Activated CD4-positive, alpha-beta T cell treated with anti-CD3 and anti-CD28 coated beads, Interleukin-2, Interleukin-6, amounts not matched to agents 100 ng/mL and 50 ng/mL, durations not matched to agents 16 hours and 8 hours (primary cell): ENCODE results near the gene GNAI1.

ENCODE experiments used
- DNase-seq: peaks from one replicate; pipeline ENCODE4 v3.0.0-alpha.2; 2020

The GNAI1 gene

DNA sequence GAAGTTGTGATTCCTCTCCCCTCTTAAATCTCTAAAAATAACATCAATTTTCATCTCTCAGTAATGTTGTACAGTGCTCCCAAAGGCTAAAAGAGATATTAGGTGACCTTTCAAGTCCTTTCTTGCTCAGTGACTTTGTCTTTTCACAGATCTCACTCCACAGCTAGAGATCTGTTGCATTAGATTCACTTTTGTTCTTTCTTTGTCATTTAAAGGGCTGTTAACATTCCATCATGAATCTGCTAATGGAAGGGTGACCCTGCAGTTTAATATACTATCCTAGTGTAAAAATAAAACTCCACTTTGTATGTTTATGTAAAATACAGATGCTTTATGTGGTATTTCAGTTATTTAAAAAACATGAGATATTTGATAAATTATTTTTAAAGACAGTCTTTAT lies 30.5 kb downstream of the GNAI1 start:
- DNase-seq: no peak

DNA sequence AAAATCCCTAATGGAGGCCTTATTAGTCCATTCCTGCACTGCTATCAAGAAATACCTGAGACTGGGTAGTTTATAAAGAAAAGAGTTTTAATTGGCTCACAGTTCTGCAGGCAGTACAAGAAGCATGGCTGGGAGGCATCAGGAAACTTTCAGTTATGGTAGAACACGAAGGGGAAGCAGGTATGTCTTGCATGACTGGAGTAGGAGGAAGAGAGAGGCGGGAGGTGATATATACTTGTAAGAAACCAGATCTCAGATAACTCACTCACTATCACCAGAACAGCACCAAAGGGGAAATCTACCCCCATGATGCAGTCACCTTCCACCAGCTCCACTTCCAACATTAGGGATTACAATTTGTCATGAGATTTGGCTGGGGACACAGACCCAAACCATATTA lies 35.8 kb downstream of the GNAI1 start:
- DNase-seq: no peak

DNA sequence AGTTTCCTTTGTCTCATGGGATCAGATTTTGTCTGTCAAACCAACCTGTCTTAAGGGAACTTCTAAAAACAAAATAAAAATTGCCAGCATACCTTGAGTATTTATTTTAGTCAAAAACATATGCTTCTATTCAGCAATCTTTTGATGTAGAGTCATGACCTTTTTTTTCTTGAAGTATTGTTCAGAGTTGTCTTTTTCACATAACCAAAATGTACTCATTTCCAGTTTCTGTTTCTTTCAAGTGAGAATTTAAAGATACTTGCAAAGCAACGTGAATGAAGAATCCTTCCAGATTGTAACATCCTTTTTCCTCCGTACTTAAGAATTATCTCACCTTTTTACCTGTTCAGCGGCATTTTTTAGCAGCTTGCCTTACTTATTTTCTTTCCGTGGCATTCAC lies 37.8 kb downstream of the GNAI1 start:
- no peak for DNase-seq

DNA sequence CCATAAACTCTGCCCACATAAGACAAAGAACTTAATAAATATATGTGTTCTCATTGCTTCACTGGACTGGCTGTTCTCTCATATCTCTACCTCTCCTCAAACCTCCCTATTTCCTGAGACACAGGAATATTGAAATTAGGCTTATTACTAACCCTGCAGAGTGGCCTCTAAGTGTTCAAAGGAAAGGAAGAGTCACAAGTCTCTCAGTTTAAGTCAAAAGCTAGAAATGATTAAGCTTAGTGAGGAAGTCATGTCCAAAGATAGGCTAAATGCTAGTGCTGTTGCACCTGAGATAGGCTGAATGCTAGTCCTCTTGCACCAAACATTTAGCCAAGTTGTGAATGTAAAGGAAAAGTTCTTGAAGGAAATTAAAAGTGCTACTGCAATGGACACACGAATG lies 41.1 kb downstream of the GNAI1 start:
- DNase-seq: peak; percentile 52

DNA sequence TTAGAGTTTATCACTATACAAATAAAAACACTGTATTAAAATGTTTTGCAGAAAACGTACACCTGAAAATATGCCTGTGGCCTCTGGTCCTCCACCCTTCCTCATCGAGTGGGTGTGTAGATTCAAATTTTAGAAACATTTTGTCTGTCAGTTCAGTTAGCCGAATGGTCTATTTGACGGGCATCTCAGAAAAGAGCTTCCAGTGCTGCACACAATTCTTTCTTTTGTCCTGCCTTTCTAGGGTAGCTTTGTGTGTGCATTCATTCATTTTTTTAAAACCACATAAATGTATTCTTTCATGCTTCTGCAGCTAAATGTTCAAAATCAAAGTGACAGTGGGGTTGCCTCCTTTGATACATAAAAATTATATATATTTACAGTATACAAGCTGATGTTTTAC lies 46.8 kb downstream of the GNAI1 start:
- no peak for DNase-seq

DNA sequence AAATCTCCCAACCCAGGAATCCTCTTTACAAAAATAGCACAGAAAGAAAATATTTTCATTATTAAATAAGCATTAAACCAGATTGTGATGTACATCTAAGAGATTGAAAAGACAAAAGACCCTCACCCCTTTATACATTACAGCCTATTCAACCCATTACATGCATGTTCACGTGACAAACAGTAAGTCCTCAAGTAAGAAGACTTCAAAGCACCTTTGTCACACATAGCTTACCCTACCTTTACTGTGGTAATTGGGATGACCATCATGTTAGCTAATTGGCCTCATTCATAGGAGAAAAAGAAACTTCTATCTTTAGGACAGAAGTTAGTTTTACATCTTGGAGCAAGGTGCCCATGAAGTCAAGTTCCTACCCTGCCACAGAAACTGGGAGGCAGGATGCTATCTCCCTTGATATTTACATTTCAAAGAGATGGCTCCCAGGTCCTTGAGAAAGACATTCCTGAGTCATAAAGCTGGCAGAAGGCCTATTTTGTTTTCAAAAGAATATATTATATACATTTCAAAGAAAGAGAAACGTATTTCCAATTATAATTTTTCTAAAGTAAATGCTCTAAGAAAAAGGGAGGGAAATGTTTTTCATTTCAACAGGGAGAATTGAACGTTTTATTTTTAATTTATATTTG lies 48.1 kb downstream of the GNAI1 start:
- DNase-seq: no peak

DNA sequence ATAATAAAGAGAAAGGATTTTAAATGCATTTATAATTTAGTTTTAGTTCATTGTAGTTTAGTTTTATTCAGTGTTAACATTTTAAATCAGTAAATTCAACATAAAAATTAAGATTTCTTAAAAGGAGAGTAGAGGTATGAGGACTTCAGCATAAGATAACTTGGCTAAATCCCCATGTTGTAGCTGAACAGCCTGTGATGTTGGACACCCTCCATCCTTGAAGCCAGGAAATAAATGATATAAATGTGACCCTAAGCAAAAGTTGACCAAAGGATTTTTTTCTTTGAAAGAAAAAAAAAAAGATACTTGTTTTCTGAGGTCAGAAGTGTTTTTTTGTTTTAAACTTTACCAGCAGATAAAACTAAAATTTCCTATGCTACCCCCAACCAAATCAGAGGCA lies 48.7 kb downstream of the GNAI1 start:
- DNase-seq: no peak

DNA sequence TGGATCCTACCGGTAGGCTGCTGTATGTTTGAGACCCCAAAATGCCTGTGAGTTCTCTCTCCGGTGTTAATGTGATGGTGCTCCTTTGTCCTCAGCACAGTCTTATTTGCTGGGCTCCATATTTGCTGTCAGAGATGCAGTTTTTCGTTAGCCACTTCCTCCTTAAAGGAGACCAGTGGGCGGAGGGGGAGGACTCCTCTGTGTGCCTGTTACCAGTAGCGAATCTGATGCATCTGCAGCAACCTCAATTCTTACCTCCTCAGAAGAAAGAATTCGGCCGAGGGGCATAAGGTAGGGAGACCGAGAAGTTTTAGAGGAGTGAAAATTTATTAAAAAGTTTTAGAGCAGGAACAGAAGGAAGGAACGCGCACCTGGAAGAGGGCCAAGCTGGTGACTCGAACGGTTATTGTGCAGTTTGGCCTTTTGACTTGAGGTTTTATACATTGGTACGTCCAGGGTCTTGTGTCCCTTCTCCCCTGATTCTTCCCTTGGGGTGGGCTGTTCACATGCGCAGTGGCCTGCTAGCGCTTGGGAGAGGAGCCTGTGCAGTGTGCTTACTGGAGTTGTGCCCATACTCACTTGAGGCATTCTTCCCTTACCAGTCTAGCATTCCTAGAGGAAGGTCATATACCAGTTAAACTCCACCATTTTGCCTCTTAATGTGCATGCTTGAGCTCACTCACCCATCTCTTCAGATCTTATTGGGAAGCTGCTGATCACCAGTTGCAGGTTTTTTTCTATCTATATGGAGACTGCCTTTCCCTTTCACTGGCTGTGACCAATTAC lies 49.5 kb downstream of the GNAI1 start:
- DNase-seq: no peak

DNA sequence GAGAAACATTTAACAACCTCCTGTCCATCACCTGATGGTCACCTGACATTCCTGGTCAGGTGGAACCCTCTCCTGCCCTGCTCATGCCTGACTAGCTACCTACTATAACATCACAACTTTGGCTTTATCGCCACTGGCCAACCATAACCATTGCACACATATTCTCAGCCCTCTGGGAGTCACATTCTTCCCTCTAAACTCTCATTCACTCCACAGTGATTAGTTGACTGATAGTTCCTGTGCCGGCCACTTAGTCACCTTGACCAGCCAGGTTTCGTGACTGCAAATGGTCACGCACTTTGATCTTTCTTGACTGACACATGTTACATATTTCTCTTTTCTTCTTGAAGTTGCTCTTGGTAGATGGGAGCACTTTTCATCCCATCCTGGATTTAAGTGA lies 50.1 kb downstream of the GNAI1 start:
- DNase-seq: no peak

DNA sequence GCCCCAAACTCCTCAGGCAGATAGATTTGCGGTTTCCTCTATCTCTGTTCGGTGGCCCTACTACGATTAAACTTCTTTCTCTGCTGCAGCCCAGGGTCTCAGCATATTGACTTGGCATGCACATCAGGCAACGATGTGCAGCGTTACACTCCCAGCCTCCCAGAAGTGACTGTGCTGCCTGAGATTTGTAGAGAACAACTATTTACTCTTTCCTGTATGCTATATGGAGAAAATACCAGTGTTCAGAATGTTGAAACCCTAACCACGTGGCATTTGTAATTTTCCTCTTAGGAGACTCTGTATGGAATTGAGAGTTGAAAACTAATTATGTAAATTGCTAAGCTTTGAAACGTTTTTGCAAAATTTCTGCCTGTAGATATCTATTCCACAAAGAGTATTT lies 50.9 kb downstream of the GNAI1 start:
- no peak for DNase-seq

DNA sequence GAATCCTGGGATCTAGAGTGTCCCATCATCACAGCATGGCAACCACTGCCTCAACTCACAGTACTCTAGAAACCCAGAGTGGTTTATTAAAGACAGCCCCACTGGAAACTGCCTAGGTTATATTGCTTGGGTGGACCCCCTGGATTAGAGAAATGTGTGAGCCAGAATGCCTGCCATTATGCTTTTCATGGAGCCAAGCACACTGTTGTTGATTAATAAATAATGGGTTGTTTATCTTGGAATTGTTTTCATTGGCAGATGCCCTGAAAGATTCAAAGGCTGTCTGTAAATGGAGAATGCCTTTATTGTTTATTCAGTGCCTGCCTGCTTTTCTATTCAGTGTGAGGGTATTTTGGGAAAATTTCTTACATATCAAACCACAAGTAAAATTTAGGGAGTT lies 52.1 kb downstream of the GNAI1 start:
- DNase-seq: no peak

DNA sequence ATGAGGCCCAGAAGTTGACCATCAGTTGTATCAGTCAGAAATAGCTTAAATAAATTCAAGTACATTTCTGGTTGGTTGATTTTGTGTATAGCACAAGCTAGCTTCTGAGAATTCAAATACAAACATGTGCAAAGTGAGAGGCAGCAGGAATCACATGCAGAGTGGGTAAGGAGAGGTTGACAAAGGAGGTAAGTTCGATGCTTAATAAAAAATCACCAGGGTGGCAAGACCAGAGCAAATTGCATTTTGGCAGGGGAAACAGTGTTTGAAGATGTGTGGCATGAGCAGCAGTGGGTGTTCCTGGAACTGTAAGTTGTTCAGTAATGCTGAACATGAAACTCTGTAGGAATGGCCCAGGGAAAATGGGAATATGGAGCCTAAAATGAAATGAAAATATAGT lies 52.6 kb downstream of the GNAI1 start:
- DNase-seq: no peak

DNA sequence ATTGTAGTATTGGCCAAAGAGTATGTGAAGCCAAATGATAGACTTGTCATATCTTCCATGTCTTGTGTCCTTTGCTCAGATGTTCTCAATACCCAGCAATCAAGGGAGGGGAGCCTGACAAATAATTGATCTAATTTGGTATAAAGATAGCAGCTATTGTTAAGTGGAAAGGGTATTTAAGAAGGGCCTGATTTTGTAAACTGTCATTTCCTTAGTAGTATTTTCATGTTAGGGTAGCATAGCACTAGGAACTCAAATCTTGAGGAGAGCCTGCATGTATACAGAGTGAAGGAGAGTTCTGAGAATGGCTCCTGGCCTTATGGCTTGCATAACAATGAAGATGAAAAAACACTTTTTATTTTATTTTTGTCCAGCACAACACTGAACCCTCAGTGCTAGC lies 53.1 kb downstream of the GNAI1 start:
- DNase-seq: no peak

DNA sequence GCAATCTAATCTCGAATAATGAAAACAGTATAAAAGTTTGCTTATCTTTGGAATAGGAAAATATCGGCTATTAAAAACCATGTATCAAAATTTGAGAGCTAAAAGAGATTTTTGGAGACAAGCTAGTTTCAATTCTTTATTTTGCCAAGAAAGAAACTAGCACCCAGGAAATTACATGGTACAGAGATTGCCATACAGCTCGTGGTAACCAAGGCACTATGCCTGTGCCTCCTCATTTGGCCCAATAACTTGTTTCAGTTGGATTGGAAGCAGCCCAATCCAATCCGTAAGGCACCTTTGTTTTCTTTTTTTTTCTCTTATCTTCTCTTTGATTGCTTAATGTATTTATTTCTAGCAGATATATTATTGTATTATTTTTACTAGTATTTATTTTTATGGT lies 55.0 kb downstream of the GNAI1 start:
- no peak for DNase-seq

DNA sequence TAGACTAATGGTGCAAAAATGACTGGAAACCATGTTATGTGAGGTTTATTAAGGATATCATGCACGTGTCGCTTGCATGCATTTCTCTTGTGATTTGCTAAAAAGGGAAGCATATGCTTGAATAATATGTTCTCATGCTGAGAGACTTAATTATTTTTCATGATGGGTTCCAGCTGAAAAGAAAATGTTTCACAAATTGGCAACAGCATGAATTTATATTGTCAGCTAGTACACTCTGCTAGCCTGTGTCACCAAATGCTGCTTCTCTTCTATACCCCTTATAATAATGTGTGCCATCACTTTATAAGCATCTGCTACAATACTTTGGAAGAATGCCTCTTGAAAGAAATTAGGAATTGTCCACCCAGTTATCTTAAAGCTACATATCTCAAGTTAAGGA lies 63.0 kb downstream of the GNAI1 start:
- no peak for DNase-seq

DNA sequence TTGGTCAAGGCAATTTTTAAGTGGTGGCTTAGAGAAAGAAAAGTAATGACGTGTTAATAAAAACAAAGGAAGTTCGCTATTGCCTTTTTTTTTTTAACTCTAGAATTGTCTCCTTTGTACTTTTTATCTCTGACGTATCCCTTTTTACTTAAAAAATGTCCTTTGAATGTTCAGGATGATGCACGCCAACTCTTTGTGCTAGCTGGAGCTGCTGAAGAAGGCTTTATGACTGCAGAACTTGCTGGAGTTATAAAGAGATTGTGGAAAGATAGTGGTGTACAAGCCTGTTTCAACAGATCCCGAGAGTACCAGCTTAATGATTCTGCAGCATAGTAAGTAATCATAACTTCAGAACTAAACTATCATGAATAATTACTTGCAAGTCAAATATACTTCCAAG lies 64.4 kb downstream of the GNAI1 start:
- no peak for DNase-seq

DNA sequence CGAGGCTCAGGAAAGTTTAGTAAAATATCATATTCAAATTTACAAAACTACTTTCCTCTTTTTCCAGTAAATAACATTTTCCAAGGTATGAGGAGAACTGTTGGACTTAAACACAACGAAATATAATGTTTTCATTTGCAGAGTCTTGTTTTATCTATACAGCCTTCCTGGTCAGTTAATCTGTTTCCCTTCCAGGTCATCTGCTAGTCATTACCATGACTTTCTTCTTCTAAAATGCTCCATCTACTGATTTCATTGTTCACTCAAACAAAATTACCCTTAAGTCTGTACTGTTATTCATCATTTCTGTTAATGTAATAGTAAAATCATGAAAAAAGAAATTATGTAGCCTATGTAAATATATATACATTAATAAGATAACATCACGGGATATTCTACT lies 69.8 kb downstream of the GNAI1 start:
- no peak for DNase-seq

DNA sequence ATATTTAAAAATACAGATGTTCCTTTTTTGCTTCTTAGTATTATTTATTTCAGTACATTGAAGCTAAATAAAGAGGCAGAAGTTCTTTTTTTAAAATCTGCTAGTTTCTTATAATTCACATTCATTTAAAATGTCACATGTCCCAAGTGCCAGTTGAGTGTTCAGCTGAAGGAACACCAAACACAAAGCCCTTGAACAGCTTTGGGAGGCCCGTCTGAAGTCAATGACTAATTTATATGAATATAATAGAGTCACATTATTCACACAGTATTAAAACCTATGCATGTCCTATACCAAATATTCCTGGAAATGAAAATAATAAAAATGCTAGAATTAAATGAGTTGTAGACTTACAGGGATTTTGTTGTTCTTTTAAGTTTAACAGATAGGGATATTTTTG lies 70.3 kb downstream of the GNAI1 start:
- DNase-seq: no peak

DNA sequence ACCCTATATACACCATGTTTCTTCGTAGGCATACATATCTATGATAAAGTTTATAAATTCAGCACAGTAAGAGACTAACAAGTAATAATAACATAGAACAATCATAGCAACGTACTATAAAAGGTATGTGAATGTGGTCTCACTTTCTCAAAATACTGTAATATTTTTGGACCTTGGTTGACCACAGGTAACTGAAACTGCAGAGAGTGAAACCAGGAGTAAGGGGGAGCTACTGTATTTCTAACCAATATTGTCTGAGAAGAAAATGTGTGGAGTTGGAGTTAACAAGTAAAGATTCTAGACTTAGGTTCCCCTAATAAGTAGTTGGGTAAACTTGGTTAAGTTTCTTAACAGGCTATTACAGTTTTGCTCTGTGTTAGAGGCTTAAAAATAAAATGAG lies 72.1 kb downstream of the GNAI1 start:
- DNase-seq: no peak

DNA sequence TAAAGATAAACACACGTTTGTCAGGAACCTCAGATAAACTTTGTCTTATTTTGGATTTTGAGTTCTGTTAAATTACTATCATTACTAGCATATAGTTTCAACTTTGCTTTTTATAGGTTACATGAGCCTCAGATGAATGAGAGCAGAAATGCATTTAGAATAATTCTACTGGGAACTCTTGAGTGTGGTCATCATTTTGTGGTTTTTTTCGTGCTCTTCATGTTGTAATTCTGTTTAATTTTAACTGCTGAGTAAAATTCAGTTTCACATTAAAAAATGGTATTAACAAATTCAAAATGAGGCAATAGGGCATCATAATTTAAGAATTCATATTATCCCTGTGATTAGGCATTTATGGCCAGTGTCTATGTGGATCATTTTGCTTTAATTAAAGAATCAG lies 72.9 kb downstream of the GNAI1 start:
- no peak for DNase-seq

DNA sequence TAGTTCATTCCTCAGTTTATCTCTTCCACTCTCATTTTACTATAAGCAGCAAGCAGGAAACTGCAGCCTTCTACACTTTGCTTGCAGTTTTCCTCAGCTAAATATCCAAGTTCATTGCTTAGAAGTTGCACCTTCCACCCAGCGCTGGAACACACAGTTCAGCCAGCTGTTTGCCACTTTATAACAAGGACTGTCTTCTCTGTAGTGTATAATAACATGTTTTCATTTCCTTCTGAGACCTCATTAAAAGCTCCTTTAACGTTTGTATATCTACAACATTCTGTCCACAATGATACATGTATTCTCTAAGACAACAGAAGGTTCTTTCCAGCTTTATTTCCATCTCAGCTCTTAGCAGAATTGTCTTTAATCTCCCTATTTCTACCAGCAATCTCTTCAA lies 74.1 kb downstream of the GNAI1 start:
- no peak for DNase-seq

DNA sequence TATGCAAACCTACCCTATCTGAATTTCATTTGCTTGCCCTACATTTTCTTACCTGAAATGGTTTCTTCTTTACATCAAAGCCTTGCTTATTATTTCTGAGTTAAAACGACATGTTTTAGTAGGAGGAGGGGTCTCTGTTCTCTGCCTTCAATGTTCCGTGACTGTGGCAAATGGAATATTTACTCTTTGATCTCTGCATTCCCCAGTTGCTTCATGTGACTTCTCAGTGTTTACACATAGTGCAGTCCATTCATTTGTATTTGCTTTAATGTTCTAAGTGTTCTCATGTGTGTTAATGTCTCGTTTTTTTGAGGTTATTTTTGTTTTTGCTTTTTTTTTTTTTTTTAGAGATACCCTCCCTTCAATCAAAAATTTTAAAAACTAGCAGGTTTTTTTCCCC lies 75.8 kb downstream of the GNAI1 start:
- no peak for DNase-seq

DNA sequence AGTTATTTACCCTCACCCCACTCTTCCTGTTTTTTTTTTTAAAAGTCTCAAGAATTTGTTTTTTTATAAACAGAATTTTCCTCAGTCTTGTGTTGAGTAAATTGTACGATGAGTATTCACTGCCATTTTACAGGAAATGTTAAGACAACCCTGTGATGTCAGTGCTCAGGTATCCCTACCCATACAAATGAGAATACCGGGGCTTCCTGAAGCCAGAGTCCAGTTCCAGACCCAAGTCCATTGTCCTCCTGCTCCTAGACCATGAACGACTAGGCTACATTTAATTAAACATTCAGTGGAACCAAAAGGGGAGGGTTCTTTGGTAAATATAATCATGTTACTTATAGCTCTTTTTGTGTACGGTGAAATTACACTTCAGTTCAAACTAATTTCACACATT lies 79.2 kb downstream of the GNAI1 start:
- no peak for DNase-seq

DNA sequence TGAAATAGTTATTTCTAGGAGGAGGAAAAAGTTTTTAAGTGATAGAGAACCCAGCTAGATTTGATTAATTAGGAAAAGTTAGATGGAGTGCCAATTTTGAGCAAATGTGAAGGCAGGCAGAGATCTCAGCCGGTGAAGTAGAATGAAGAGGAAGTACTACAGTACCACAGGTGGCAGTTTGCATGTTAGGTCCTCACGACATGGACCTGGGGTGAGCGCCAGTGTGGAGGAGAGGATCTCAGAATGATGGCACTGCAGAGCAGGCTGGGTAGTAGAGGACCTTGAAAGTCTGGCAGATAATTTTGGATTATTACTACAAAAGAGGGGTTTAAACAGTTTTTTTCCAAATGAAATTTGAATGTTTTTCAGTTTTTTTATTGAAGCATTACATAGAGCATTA lies 81.1 kb downstream of the GNAI1 start:
- DNase-seq: no peak
